ENCODE results near the gene GPR132. TPM values are rescaled to one million over a fixed set of nuclear protein-coding genes. Genes with fewer than 3 reads are reported as not detected.

GPR132 gene
- total RNA-seq, 2 donors from 2014 or later: 38.2 to 49.6 TPM

DNA sequence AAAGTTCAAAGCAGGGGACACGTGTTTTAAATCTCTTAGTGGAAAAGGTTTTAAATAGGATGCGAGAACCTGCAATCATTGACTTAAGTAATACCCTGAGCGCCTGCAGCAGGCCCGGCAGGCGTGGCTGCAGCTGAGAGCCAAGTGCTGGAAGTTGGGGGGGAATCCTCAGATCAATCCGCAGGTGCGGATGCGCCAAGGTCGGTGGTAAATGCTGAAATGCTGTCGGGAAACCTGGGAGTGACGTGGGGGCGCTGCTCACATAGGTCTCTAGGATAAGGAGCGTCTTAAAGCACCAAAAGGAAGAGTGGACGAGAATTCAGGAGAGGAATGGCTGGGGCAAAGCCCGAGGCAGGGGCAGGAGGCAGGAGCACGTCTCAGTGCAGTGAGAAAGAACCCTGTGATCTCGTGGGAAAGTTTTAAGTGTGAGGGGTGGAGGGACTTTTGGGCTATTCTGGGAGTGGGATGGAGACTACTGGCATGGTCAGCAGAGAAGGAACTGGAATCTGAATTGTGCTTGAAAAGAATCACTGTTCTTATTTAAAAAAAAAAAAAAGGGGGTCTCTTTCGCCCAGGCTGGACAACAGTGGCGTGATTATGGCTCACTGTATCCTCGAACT lies 43.5 kb downstream of the GPR132 start:
- peak overlapping the region; percentile 98 for H3K4me3 Mint-ChIP-seq
- no peak for ATAC-seq (replicated peaks in 1 of 2)

DNA sequence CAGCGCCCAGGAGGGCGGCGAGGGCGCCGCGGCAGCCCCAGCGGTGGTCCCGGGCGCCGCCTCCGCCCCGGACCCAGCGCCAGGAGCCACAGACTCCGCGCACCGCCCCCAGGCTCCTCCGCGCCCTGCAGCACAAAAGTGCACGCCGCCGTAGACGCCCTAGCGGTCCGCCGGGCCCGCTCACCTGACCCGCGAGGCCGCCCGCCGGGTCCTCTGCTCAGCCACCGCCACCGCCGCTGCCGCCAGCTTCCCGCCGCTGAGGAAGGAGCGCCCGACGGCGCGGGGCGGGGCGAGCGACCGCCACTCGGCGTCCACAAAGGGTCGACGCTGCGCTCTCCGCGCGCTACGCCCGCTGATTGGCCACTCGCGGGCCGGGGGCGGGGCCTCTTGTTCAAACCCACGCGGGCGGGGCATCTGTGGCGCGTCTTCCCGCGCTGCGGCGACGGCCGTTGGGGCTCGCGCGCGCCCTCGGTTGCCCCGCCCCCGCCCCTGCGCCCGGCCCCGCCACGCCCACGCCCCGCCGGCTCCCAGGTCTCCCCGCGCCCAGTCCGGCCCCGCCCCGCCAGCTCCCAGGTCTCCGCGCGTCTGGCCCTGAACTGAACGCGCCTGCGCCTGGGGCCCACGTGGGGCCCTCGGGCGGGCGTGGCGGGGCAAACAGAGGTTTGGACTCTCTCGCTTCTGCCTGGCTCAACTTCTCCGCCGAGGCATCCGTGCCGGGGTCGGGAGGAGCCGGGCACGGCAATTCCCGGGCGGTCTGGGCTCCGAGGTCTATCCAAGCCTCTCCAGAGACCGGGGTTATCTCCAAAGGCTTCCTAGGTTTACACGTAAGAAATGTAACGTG lies 44.2 kb downstream of the GPR132 start, which contains the start of gene CDCA4:
CDCA4 (minus strand) TSS at position 269 of the 841 bp plus-strand sequence. CDS start 9,154 bp downstream, outside the sequence.
- peaks cover 8 to 16% of the 10 kb centered on the region in 2 donors for H3K36me3 Mint-ChIP-seq (ENCODE audit: insufficient read depth in 2 of 2)
- ATAC-seq (replicated peaks in 1 of 2) (peak; percentile 81 to 85), DNase-seq (peak; percentile 99)
- no peaks in the 10 kb centered on the region for H3K27me3 Mint-ChIP-seq (ENCODE audit: low read depth)
- H3K4me3 Mint-ChIP-seq: peak within 1 kb of the TSS; percentile 98
- peaks cover 0 to 1% of the 10 kb centered on the region in 2 donors for H3K9me3 Mint-ChIP-seq
- H3K27ac Mint-ChIP-seq: peak within 1 kb of the TSS; percentile 87
- H3K4me1 Mint-ChIP-seq (ENCODE audit: low read depth): peaks cover 81% of the 10 kb centered on the region

More for the DNA sequence above, 43.5 kb downstream of the GPR132 start:
- H3K27me3 Mint-ChIP-seq (ENCODE audit: low read depth): no peaks in the 10 kb centered on the region
- H3K9me3 Mint-ChIP-seq: peaks cover 0 to 3% of the 10 kb centered on the region in 2 donors
- peak; percentile 25 to 40 for DNase-seq
- H3K27ac Mint-ChIP-seq: peak overlapping the region; percentile 61
- peaks cover 81% of the 10 kb centered on the region for H3K4me1 Mint-ChIP-seq (ENCODE audit: low read depth)
- H3K36me3 Mint-ChIP-seq (ENCODE audit: insufficient read depth in 2 of 2): peaks cover 8 to 10% of the 10 kb centered on the region in 2 donors

DNA sequence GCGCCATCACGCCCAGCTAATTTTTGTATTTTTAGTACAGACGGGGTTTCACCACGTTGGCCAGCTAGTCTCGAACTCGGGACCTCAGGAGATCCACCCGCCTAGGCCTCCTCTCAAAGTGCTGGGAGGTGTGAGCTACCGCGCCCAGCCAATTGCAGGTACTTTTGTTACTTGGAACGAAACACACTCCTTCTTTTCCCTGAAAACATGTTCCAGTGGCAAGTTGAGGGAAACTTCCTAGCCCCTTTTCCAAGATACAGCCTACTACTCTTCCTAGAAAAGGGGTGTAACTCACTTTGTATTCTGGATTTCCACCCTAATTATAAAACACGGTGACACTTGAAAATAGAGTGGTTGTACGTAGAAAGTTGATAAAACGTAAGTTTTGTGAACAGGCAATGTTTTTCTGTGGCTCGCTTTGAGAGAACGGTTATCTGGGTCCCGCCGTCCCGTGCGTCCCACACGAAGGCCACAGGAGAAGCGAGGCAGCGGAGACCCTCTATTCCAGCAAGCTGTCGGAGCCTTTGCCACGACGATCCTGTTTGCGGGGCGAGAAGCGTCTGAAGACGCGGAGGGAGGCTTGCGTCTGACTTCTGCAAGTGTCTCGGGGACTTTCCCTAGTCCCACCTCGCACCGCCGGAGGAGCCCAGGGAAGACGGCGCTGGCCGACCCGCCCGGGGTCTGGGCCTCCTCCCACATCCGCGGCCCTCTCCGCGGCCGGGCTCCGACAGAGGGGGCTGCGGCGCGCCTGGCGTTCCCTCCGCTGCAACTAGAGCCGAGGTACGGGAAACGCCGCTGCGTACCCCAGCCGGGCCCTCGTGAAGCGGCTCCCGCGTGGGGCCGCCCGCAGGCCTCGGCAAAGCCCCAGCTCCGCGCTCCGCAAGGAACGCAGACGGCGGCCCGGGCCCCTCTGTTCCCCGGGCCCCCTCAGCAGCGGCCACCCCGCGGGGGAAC lies 45.1 kb downstream of the GPR132 start:
- ATAC-seq (replicated peaks in 1 of 2): peak; percentile 13 to 23
- Mint-ChIP-seq H3K9me3 (no peaks in the 10 kb centered on the region), H3K4me1 (ENCODE audit: low read depth) (peaks cover 81% of the 10 kb centered on the region), H3K27me3 (ENCODE audit: low read depth) (no peaks in the 10 kb centered on the region), H3K4me3 (peak overlapping the region; percentile 91 to 97), H3K27ac (peak overlapping the region; percentile 87), H3K36me3 (ENCODE audit: insufficient read depth in 2 of 2) (peaks cover 6 to 19% of the 10 kb centered on the region in 2 donors)
- DNase-seq: peak; percentile 65 to 69

DNA sequence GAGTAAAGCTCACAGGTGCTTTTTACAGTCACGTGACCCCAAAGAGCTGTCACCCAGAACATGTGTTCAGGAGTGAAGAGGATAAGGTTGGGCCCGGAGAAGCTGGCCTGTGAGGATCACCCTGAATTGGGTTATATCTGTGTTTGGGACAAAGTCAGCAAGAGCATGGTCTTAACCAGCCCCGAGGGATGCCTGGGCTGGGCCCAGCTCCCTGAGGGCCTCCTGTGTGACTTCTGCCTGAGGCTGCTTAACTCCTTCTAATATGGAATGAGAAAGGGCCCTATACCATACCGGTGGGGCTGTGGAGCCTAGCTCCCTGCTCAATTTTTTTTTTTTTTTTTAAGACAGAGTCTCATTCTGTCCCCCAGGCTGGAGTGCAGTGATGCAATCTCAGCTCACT lies 46.8 kb downstream of the GPR132 start:
- Mint-ChIP-seq H3K4me3 (peak overlapping the region; percentile 91 to 97), H3K36me3 (ENCODE audit: insufficient read depth in 2 of 2) (peaks cover 6 to 23% of the 10 kb centered on the region in 2 donors), H3K9me3 (no peaks in the 10 kb centered on the region), H3K27ac (peak overlapping the region; percentile 63), H3K4me1 (ENCODE audit: low read depth) (peaks cover 75% of the 10 kb centered on the region), H3K27me3 (ENCODE audit: low read depth) (no peaks in the 10 kb centered on the region)
- ATAC-seq (replicated peaks in 1 of 2) (no peak), DNase-seq (no peak)

DNA sequence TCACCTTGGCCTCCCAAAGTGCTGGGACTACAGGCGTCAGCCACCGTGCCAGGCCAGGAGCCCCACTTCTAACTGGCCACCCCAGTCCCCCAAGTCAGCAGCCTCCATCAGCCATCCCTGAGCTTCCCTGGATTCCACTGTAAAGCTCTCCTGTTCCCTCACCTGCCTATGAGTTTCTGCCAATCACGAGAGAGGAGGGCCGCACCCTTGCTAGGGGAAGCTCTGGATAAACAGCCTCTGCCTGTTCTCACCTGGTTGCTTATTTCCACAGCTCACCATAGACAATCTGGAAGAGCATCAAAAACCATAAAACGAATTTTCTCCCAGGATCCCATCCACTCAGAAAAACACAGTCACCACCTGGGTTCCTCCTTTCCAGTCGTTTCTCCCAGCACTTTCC lies 49.3 kb downstream of the GPR132 start:
- no peak for ATAC-seq (replicated peaks in 1 of 2)
- Mint-ChIP-seq H3K36me3 (ENCODE audit: insufficient read depth in 2 of 2) (peaks cover 4 to 25% of the 10 kb centered on the region in 2 donors), H3K9me3 (no peaks in the 10 kb centered on the region), H3K27ac (peak overlapping the region; percentile 81), H3K27me3 (ENCODE audit: low read depth) (no peaks in the 10 kb centered on the region), H3K4me3 (peak overlapping the region; percentile 54 to 91), H3K4me1 (ENCODE audit: low read depth) (peaks cover 56% of the 10 kb centered on the region)
- no peak for DNase-seq

DNA sequence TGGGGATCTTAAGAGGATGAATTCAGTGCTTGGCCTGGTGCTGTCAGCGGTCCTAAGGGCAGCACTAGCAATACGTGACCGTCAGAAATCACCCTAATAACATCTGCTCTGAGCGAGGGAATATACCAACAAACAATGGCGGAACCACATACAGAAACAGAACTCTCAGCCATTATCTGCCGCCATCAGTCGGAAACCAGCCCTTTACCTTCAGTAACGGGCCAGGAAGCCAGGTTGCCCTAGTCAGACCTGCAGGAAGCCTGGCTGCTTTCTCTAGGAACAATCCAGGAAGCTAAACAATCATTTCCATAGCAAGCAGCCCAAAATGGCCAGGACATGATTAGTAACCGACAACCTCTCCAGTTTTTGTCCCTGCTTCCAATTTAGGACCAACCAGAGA lies 50.0 kb downstream of the GPR132 start:
- H3K4me3 Mint-ChIP-seq: peak overlapping the region; percentile 54 to 91
- H3K27ac Mint-ChIP-seq: peak overlapping the region; percentile 11
- peaks cover 4 to 25% of the 10 kb centered on the region in 2 donors for H3K36me3 Mint-ChIP-seq (ENCODE audit: insufficient read depth in 2 of 2)
- no peaks in the 10 kb centered on the region for H3K27me3 Mint-ChIP-seq (ENCODE audit: low read depth)
- peaks cover 56% of the 10 kb centered on the region for H3K4me1 Mint-ChIP-seq (ENCODE audit: low read depth)
- H3K9me3 Mint-ChIP-seq: no peaks in the 10 kb centered on the region
- no peak for DNase-seq
- ATAC-seq (replicated peaks in 1 of 2): no peak

DNA sequence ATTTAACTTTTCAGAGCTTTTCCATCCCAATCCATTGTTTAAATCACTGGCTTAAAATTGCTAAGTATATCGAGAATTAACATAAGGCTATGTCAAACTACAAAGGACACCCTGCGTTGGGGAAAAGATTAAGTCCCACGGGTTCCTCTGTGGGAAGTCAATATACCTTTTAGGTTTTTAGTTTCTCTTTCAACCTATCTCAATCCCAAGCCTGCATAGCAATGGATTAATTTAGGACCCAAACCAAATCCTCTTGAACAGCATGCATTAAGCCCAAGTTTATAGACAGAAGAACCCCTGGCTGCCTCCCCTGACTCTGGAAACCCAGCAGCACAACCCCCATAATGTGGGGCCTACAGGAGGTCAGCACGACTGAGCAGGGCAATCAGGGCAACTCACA lies 50.6 kb downstream of the GPR132 start:
- H3K4me3 Mint-ChIP-seq: peak overlapping the region in 1 of 2 donors; percentile 54
- H3K4me1 Mint-ChIP-seq (ENCODE audit: low read depth): peaks cover 52% of the 10 kb centered on the region
- ATAC-seq (replicated peaks in 1 of 2): no peak
- peaks cover 4 to 25% of the 10 kb centered on the region in 2 donors for H3K36me3 Mint-ChIP-seq (ENCODE audit: insufficient read depth in 2 of 2)
- no peaks in the 10 kb centered on the region for H3K27me3 Mint-ChIP-seq (ENCODE audit: low read depth)
- H3K9me3 Mint-ChIP-seq: no peaks in the 10 kb centered on the region
- no peak for DNase-seq
- peak overlapping the region; percentile 85 for H3K27ac Mint-ChIP-seq

DNA sequence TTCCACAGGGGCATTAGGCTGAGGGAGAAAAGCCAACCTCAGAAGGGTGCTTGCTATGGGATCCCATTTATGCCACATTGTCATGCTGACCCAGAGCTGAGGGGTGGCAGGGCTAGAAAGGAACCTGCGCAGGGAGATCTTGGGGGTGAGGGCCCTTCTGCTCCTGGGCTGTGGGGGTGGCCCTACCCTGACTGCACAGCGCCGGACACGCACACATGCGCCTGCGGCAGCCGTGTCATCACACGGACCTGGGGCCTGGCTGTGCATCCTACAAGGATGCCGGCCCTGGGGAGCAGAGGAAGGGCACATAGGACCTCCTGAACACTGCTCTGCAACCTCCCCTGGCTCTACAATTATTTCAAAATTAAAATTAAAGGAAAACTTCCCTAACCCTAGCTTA lies 51.2 kb downstream of the GPR132 start:
- H3K36me3 Mint-ChIP-seq (ENCODE audit: insufficient read depth in 2 of 2): peaks cover 4 to 22% of the 10 kb centered on the region in 2 donors
- peaks cover 46% of the 10 kb centered on the region for H3K4me1 Mint-ChIP-seq (ENCODE audit: low read depth)
- peak overlapping the region; percentile 85 for H3K27ac Mint-ChIP-seq
- H3K27me3 Mint-ChIP-seq (ENCODE audit: low read depth): no peaks in the 10 kb centered on the region
- H3K9me3 Mint-ChIP-seq: no peaks in the 10 kb centered on the region
- peak overlapping the region in 1 of 2 donors; percentile 54 for H3K4me3 Mint-ChIP-seq
- ATAC-seq (replicated peaks in 1 of 2) (no peak), DNase-seq (no peak)

DNA sequence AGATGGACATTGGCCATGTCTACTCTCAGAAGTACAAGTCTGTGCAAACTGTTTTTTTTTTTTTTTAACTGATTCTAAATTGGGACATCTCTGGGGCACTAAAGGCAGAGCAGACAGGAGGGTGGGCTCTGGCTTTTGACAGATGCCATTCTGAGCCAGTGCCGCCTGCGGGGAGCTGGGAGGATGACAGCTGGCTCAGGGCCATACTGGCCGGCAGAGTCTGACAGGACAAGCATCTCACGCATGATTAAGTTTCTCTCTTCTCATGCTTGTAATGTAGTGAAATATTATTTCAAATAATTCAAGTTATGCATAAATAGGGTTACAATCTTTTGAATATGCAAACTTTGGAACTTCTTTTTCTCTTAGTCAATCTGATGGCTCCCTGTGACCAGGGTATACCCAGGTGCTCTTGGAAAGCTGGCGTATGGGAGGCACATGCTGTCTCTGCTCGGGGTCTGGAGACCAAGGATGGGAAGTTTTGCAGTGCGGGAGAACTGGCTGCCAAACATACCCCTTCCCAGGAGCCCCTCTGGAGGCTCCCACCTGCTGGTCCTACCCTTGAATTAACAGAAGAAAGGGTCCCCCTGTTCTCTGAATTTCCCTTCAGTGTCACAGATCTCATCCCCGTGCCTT lies 52.0 kb downstream of the GPR132 start:
- no peak for DNase-seq
- no peaks in the 10 kb centered on the region for H3K9me3 Mint-ChIP-seq
- ATAC-seq (replicated peaks in 1 of 2): no peak
- peaks cover 39% of the 10 kb centered on the region for H3K4me1 Mint-ChIP-seq (ENCODE audit: low read depth)
- H3K27ac Mint-ChIP-seq: peak overlapping the region; percentile 54
- no peaks in the 10 kb centered on the region for H3K27me3 Mint-ChIP-seq (ENCODE audit: low read depth)
- H3K4me3 Mint-ChIP-seq: no peak overlapping the region
- H3K36me3 Mint-ChIP-seq (ENCODE audit: insufficient read depth in 2 of 2): peaks cover 2 to 19% of the 10 kb centered on the region in 2 donors

DNA sequence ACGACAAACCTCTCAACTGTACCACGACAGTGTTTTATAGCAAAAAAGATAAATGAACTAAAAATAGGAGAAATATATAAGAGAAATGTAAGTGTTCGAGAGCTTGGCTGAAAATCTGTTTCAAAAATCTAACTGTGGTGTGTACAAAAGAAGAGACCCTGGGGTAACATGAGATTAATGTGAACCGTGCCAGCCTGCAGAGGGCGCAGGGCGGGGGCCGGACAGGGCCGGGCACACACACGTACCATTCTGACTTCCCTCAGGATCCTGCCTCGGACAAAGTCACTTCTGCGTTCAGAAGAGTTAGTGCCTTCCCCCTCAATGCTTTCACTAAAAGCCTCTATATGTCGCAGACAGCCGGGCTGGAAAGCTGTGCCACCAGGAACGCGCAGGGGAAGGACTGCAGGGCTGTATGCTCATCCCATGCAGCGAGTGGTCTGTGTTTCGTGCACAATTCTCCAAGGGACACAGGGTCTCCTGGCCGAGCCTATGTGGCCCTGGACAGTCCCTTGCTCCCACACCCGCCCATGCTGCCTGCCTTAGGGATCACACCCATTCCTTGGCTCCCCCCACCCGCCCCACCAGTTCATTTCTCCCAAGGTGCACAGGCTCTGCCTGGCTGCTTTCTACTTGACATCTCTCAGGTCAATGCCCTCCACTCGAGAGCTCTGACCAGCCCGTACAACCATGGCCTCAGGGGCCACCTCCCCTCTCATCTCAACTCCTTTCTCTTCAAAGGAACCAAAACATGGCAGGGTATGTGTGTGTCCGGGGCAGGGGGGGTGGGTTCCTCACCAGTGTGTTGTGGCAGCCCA lies 52.9 kb downstream of the GPR132 start:
- no peaks in the 10 kb centered on the region for H3K27me3 Mint-ChIP-seq (ENCODE audit: low read depth)
- peaks cover 2 to 18% of the 10 kb centered on the region in 2 donors for H3K36me3 Mint-ChIP-seq (ENCODE audit: insufficient read depth in 2 of 2)
- no peak for ATAC-seq (replicated peaks in 1 of 2)
- peaks cover 30% of the 10 kb centered on the region for H3K4me1 Mint-ChIP-seq (ENCODE audit: low read depth)
- no peak overlapping the region for H3K4me3 Mint-ChIP-seq
- no peaks in the 10 kb centered on the region for H3K9me3 Mint-ChIP-seq
- DNase-seq: no peak
- H3K27ac Mint-ChIP-seq: no peak overlapping the region

DNA sequence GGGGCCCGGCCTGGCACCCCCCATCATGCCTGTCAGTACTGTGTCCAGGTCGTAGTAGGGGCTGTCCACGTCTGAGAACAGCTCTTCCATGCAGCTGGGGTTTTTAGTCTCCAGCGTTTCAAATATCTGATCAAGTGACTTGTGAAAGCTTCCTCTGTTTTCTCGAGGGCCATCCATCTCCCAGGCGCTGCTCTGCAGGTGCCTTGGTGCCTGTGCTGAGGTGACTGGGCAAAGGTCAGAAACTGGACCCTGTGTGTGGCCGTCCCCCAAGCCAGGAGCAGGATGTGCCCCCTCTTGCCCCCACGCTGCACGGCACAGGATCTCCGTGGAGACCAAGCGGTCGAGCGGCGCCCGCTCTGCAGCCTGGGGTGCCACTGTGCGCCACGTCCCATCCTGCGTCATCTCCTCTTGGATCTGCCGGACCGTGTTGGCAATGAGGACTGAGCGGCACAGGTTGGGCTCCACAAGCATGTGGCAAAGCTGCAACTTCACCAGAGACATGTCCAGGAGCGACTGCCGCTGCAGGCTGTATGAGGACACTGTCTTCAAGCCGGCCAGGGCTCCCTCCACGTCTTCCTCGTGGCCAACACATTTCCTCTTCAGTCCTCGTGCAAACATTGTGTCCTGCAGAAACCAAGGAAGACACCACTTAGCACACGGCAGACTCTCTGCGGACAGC lies 53.8 kb downstream of the GPR132 start:
- Mint-ChIP-seq H3K27ac (no peak overlapping the region), H3K4me1 (ENCODE audit: low read depth) (peaks cover 21% of the 10 kb centered on the region), H3K36me3 (ENCODE audit: insufficient read depth in 2 of 2) (peaks cover 2 to 15% of the 10 kb centered on the region in 2 donors), H3K9me3 (no peaks in the 10 kb centered on the region), H3K4me3 (no peak overlapping the region), H3K27me3 (ENCODE audit: low read depth) (no peaks in the 10 kb centered on the region)
- DNase-seq: no peak
- ATAC-seq (replicated peaks in 1 of 2): no peak
